Upper lobe of left lung (tissue), 6 donors: ENCODE data around the gene STAC3. TPM values are rescaled to one million over a fixed set of nuclear protein-coding genes. Genes with fewer than 3 reads are reported as not detected.

Source experiments
- ATAC-seq, 2 donors: fragments of 200-7000 bp; cut with Tn5 transposase; one replicate each; pipeline ENCODE4 v1.9.1; 2022; ENCODE audit warnings: mild to moderate bottlenecking in 2 of 2, moderate library complexity in 2 of 2; ENCODE audit not compliant: low FRiP score in 2 of 2
- DNase-seq, 2 donors: peaks; one replicate each; pipeline ENCODE4 v3.0.0-alpha.2; 2019 to 2020
- H3K27ac ChIP-seq, 4 donors: fragments of 200-600 bp; sonication (generic); one replicate each; pipeline ENCODE4 v1.5.1; 2016 to 2019
- H3K27me3 ChIP-seq, 4 donors: fragments of 200-600 bp; sonication (generic); one replicate each; pipeline ENCODE4 v1.5.1; 2017 to 2019
- H3K36me3 ChIP-seq, 4 donors: fragments of 200-600 bp; sonication (generic); one replicate each; pipeline ENCODE4 v1.5.1; 2016 to 2019
- H3K4me1 ChIP-seq, 4 donors: fragments of 200-600 bp; sonication (generic); one replicate each; pipeline ENCODE4 v1.5.1; 2018 to 2019
- H3K4me3 ChIP-seq, 4 donors: fragments of 200-600 bp; sonication (generic); one replicate each; pipeline ENCODE4 v1.5.1; 2017 to 2019; ENCODE audit warnings: mild to moderate bottlenecking in 2 of 4, moderate library complexity in 1 of 4
- H3K9me3 ChIP-seq, 4 donors: fragments of 200-600 bp; sonication (generic); one replicate each; pipeline ENCODE4 v1.5.1; 2018 to 2019
- CTCF ChIP-seq, 6 experiments: fragments of 450-650 bp in 4 of 6; fragments of 200-600 bp in 2 of 6; sonication (generic) in 2 of 6; IDR thresholded peaks; one replicate each; pipeline ENCODE4 v1.5.1; 2016 to 2019; ENCODE audit warnings: antibody characterized with exemption in 6 of 6
- EP300 ChIP-seq, 4 donors: sonication (generic); formaldehyde crosslinking; IDR thresholded peaks; one replicate each; pipeline ENCODE4 v1.5.1; 2017; ENCODE audit warnings: antibody characterized with exemption in 4 of 4, control low read depth in 2 of 4
- POLR2A ChIP-seq, 4 donors: fragments of 450-650 bp; IDR thresholded peaks; one replicate each; pipeline ENCODE4 v1.5.1; 2016 to 2017; ENCODE audit warnings: antibody characterized with exemption in 4 of 4, mild to moderate bottlenecking in 2 of 4
- POLR2AphosphoS5 ChIP-seq, 2 donors: sonication (generic); formaldehyde crosslinking; IDR thresholded peaks; one replicate each; pipeline ENCODE4 v1.5.1; 2017; ENCODE audit warnings: antibody characterized with exemption in 2 of 2
- WGBS, 2 donors: methylation state at CpG; one replicate each; pipeline ENCODE4 v1.1.5; 2017 to 2018; 5-methylcytosine and 5-hydroxymethylcytosine counted together
- total RNA-seq, 6 donors: library from RNA; depleted of rRNA in 4 of 6; stranded (reverse); fragments of >200 nt in 4 of 6; gene quantifications; one replicate each; pipeline versions ENCODE4 v1.1.0 to v1.2.1, GENCODE V29; 2016 to 2021
- donor health status: DM: no; HTN: no; CAD: no; lungs with moderate emphysema.
- donor health status: DM: no; HTN: yes; CAD: no; lungs with severe emphysema.

The STAC3 gene
- total RNA-seq, 6 donors from 2014 or later: 4.3 to 10.5 (median 5.6) TPM

- no peak for ATAC-seq
- 88 to 94% methylated on average over 4 of the region's 4 CpGs for WGBS, 2 donors
- TF ChIP-seq POLR2A (IDR thresholded peaks at IDR 0.05) (no peak), POLR2AphosphoS5 (IDR thresholded peaks at IDR 0.05) (no peak), EP300 (IDR thresholded peaks at IDR 0.05) (no peak), CTCF (IDR thresholded peaks at IDR 0.05) (no peak)
- no peak for DNase-seq
- Histone ChIP-seq H3K27me3 (no peaks in the 10 kb centered on the region), H3K36me3 (peaks cover 20 to 76% (median 37%) of the 10 kb centered on the region in 4 donors), H3K27ac (no peak overlapping the region), H3K9me3 (no peaks in the 10 kb centered on the region), H3K4me1 (peaks cover 0 to 6% (median 2%) of the 10 kb centered on the region in 4 donors), H3K4me3 (no peak overlapping the region)
Observed at GRCh38 chr12:57260366-57260765, 9.4 kb upstream of the STAC3 start.

- ATAC-seq (no peak), DNase-seq (no peak)
- 85 to 89% methylated on average over 6 of the region's 6 CpGs for WGBS, 2 donors
- no peak overlapping the region for H3K27ac ChIP-seq
- no peaks in the 10 kb centered on the region for H3K27me3 ChIP-seq
- no peak overlapping the region for H3K4me3 ChIP-seq
- H3K36me3 ChIP-seq: peaks cover 26 to 81% (median 42%) of the 10 kb centered on the region in 4 donors
- H3K4me1 ChIP-seq: peaks cover 0 to 6% (median 2%) of the 10 kb centered on the region in 4 donors
- no peaks in the 10 kb centered on the region for H3K9me3 ChIP-seq
- no peak for TF ChIP-seq CTCF (IDR thresholded peaks at IDR 0.05)
- no peak for TF ChIP-seq POLR2AphosphoS5 (IDR thresholded peaks at IDR 0.05)
- TF ChIP-seq EP300 (IDR thresholded peaks at IDR 0.05): no peak
- TF ChIP-seq POLR2A (IDR thresholded peaks at IDR 0.05): no peak
Observed at GRCh38 chr12:57258977-57259970, 8.3 kb upstream of the STAC3 start.

GRCh38 chr12:57255916-57256315 lies 4.9 kb upstream of the STAC3 start:
- DNase-seq: no peak
- WGBS, 2 donors: 92 to 96% methylated on average over 5 to 6 of the region's 6 CpGs
- Histone ChIP-seq H3K4me3 (no peak overlapping the region), H3K36me3 (peaks cover 26 to 61% (median 40%) of the 10 kb centered on the region in 4 donors), H3K9me3 (no peaks in the 10 kb centered on the region), H3K27ac (no peak overlapping the region), H3K27me3 (no peaks in the 10 kb centered on the region), H3K4me1 (no peaks in the 10 kb centered on the region)
- ATAC-seq: no peak
- TF ChIP-seq EP300 (IDR thresholded peaks at IDR 0.05) (no peak), POLR2AphosphoS5 (IDR thresholded peaks at IDR 0.05) (no peak), CTCF (IDR thresholded peaks at IDR 0.05) (no peak), POLR2A (IDR thresholded peaks at IDR 0.05) (no peak)

- ATAC-seq (peak in 1 of 2 donors; percentile 19), DNase-seq (no peak)
- H3K4me1 ChIP-seq: no peaks in the 10 kb centered on the region
- H3K27me3 ChIP-seq: no peaks in the 10 kb centered on the region
- TF ChIP-seq POLR2A (IDR thresholded peaks at IDR 0.05): no peak
- TF ChIP-seq CTCF (IDR thresholded peaks at IDR 0.05): no peak
- no peak for TF ChIP-seq EP300 (IDR thresholded peaks at IDR 0.05)
- no peak for TF ChIP-seq POLR2AphosphoS5 (IDR thresholded peaks at IDR 0.05)
- H3K36me3 ChIP-seq: peaks cover 23 to 51% (median 35%) of the 10 kb centered on the region in 4 donors
- H3K4me3 ChIP-seq: no peak overlapping the region
- no peak overlapping the region for H3K27ac ChIP-seq
- no peaks in the 10 kb centered on the region for H3K9me3 ChIP-seq
- WGBS, 2 donors: 90 to 95% methylated on average over 13 of the region's 14 CpGs
Observed at GRCh38 chr12:57254506-57255280, 3.7 kb upstream of the STAC3 start.
